Forelimb muscle (tissue), 1 donor: Measurements from ENCODE around the gene PTPRG. TPM values are rescaled to one million over a fixed set of nuclear protein-coding genes. Genes with fewer than 3 reads are reported as not detected.

Experiments
- DNase-seq: peaks from one replicate; pipeline ENCODE4 v3.0.0-alpha.2; 2013; ENCODE audit warnings: low read depth
- polyA plus RNA-seq: library from polyadenylated mRNA; unstranded; fragments of 120-200 nt; gene quantifications from one replicate; pipeline ENCODE4 v1.2.1, GENCODE V29; 2013; ENCODE audit not compliant: insufficient read length

The PTPRG gene
- polyA plus RNA-seq, 1 donor, result 24.2 TPM

GRCh38 chr3:62101488-62101887, 540.1 kb downstream of the PTPRG start:
- DNase-seq, result no peak

GRCh38 chr3:62103531-62103930, 542.2 kb downstream of the PTPRG start:
- DNase-seq, result no peak

GRCh38 chr3:62109534-62109933, 548.2 kb downstream of the PTPRG start:
- no peak for DNase-seq

- no peak for DNase-seq
These were observed 549.3 kb downstream of the PTPRG start for GRCh38 chr3:62110443-62111225.

GRCh38 chr3:62113092-62113491, 551.7 kb downstream of the PTPRG start:
- DNase-seq, result no peak

GRCh38 chr3:62114763-62115162, 553.4 kb downstream of the PTPRG start:
- DNase-seq, result no peak

GRCh38 chr3:62117903-62118548, 556.7 kb downstream of the PTPRG start:
- DNase-seq, result no peak

GRCh38 chr3:62119139-62119538, 557.8 kb downstream of the PTPRG start:
- DNase-seq, result no peak

- DNase-seq, result no peak
These were observed 561.4 kb downstream of the PTPRG start for GRCh38 chr3:62122819-62123218.

GRCh38 chr3:62125380-62125779, 564.0 kb downstream of the PTPRG start:
- no peak for DNase-seq

- no peak for DNase-seq
These were observed 565.7 kb downstream of the PTPRG start for GRCh38 chr3:62127116-62127515.

GRCh38 chr3:62128051-62128450, 566.7 kb downstream of the PTPRG start:
- no peak for DNase-seq

GRCh38 chr3:62128681-62129080, 567.3 kb downstream of the PTPRG start:
- DNase-seq, result no peak

GRCh38 chr3:62131050-62131449, 569.7 kb downstream of the PTPRG start:
- no peak for DNase-seq

- no peak for DNase-seq
These were observed 570.2 kb downstream of the PTPRG start for GRCh38 chr3:62131620-62132019.

GRCh38 chr3:62132027-62132602, 570.7 kb downstream of the PTPRG start:
- DNase-seq, result peak; percentile 25

- no peak for DNase-seq
These were observed 571.6 kb downstream of the PTPRG start for GRCh38 chr3:62133015-62133414.

- DNase-seq, result no peak
These were observed 572.7 kb downstream of the PTPRG start for GRCh38 chr3:62134061-62134496.

- no peak for DNase-seq
These were observed 574.4 kb downstream of the PTPRG start for GRCh38 chr3:62135741-62136140.

GRCh38 chr3:62139957-62140356, 578.6 kb downstream of the PTPRG start:
- DNase-seq, result no peak

GRCh38 chr3:62142331-62143085, 581.1 kb downstream of the PTPRG start:
- no peak for DNase-seq

GRCh38 chr3:62143843-62144450, 582.6 kb downstream of the PTPRG start:
- DNase-seq, result no peak
